Calu3 (cell line): ENCODE measurements around the gene NKAPL. TPM values are rescaled to one million over a fixed set of nuclear protein-coding genes. Genes with fewer than 3 reads are reported as not detected.

Source experiments
- BruUV-seq: library from RNA; stranded (reverse); fragments of 400-500 nt; replicated peaks from 2 replicates; lab custom pipeline; 2021; lab: Mats Ljungman, UMichigan
- CTCF ChIA-PET: fragments of 300-600 bp; sonication (Branson Sonifier 250); formaldehyde crosslinking; loops from one replicate; lab custom pipeline; 2022; ENCODE audit warnings: antibody characterized with exemption; lab: Charles Lee
- DNase-seq: peaks from one replicate; pipeline ENCODE4 v3.0.0; 2022
- H3K27ac Mint-ChIP-seq: one replicate; pipeline ENCODE4 v1.8.0; 2022; ENCODE audit warnings: mixed read lengths; ENCODE audit not compliant: unreplicated experiment
- H3K27me3 Mint-ChIP-seq: one replicate; pipeline ENCODE4 v1.8.0; 2022; ENCODE audit warnings: mixed read lengths; ENCODE audit not compliant: unreplicated experiment
- H3K36me3 Mint-ChIP-seq: one replicate; pipeline ENCODE4 v1.8.0; 2022; ENCODE audit warnings: mild to moderate bottlenecking, moderate library complexity, mixed read lengths; ENCODE audit not compliant: insufficient read depth, unreplicated experiment
- H3K4me1 Mint-ChIP-seq: one replicate; pipeline ENCODE4 v1.8.0; 2022; ENCODE audit warnings: mild to moderate bottlenecking, low read depth, mixed read lengths; ENCODE audit not compliant: unreplicated experiment
- H3K4me3 Mint-ChIP-seq: one replicate; pipeline ENCODE4 v1.8.0; 2022; ENCODE audit warnings: mild to moderate bottlenecking, low read depth, moderate library complexity, mixed read lengths; ENCODE audit not compliant: unreplicated experiment
- H3K9me3 Mint-ChIP-seq: one replicate; pipeline ENCODE4 v1.8.0; 2022; ENCODE audit warnings: low read depth, mixed read lengths; ENCODE audit not compliant: unreplicated experiment
- CTCF ChIP-seq: fragments of 200-600 bp; IDR thresholded peaks from one replicate; pipeline ENCODE4 v1.8.0; 2022; ENCODE audit warnings: antibody characterized with exemption; ENCODE audit not compliant: unreplicated experiment
- intact Hi-C: fragments of 100-400 bp; cut with micrococcal nuclease; formaldehyde crosslinking; loops from one replicate; pipeline ENCODE4 v1.10.0; 2022; ENCODE audit not compliant: unreplicated experiment
- total RNA-seq: library from RNA; stranded (reverse); gene quantifications from 2 replicates; pipeline ENCODE4 v1.2.3, GENCODE V29; 2022

NKAPL gene
- total RNA-seq, 1 experiment from 2014 or later: not detected

GRCh38 chr6:28254121-28254519 lies 5.0 kb upstream of the NKAPL start:
- Mint-ChIP-seq H3K9me3 (peaks cover 4% of the 10 kb centered on the region), H3K27ac (no peak overlapping the region), H3K36me3 (peaks cover 16% of the 10 kb centered on the region), H3K4me3 (no peak overlapping the region), H3K27me3 (no peaks in the 10 kb centered on the region), H3K4me1 (peaks cover 10% of the 10 kb centered on the region)
- BruUV-seq: no TSS peak
- intact Hi-C loops: loop anchor here (10.0 kb wide), 1 partner anchor 331 kb away; a partner anchor contains a TSS
- no peak for DNase-seq
- CTCF ChIA-PET: interaction anchor here (1.3 to 2.4 kb wide), 2 partner anchors 13 to 102 kb away, joined by 3 to 22 read pairs; partner anchors contain the start of gene ZSCAN26
- TF ChIP-seq CTCF: no peak

GRCh38 chr6:28257042-28257441 lies 2.1 kb upstream of the NKAPL start:
- DNase-seq: no peak
- peaks cover 29% of the 10 kb centered on the region for H3K27me3 Mint-ChIP-seq
- intact Hi-C loops: loop anchor here (10.0 kb wide), 1 partner anchor 328 kb away; a partner anchor contains a TSS
- peaks cover 4% of the 10 kb centered on the region for H3K9me3 Mint-ChIP-seq
- H3K27ac Mint-ChIP-seq: no peak overlapping the region
- H3K36me3 Mint-ChIP-seq: peaks cover 2% of the 10 kb centered on the region
- no peak for TF ChIP-seq CTCF
- CTCF ChIA-PET: no interaction called here
- peaks cover 10% of the 10 kb centered on the region for H3K4me1 Mint-ChIP-seq
- BruUV-seq: no TSS peak
- H3K4me3 Mint-ChIP-seq: no peak overlapping the region

- no peak for DNase-seq
- H3K36me3 Mint-ChIP-seq: no peaks in the 10 kb centered on the region
- H3K27ac Mint-ChIP-seq: no peak overlapping the region
- CTCF ChIA-PET: no interaction called here
- H3K4me1 Mint-ChIP-seq: no peaks in the 10 kb centered on the region
- intact Hi-C loops: no loop called here
- H3K27me3 Mint-ChIP-seq: peaks cover 30% of the 10 kb centered on the region
- no peak overlapping the region for H3K4me3 Mint-ChIP-seq
- no peak for TF ChIP-seq CTCF
- BruUV-seq: no TSS peak
- no peaks in the 10 kb centered on the region for H3K9me3 Mint-ChIP-seq
These were observed 4.8 kb downstream of the NKAPL start for GRCh38 chr6:28263922-28264321.

- no TSS peak for BruUV-seq
- CTCF ChIA-PET: no interaction called here
- no peak overlapping the region for H3K4me3 Mint-ChIP-seq
- no peaks in the 10 kb centered on the region for H3K9me3 Mint-ChIP-seq
- no peak for DNase-seq
- TF ChIP-seq CTCF: no peak
- H3K27ac Mint-ChIP-seq: no peak overlapping the region
- intact Hi-C loops: no loop called here
- H3K4me1 Mint-ChIP-seq: no peaks in the 10 kb centered on the region
- no peaks in the 10 kb centered on the region for H3K36me3 Mint-ChIP-seq
- H3K27me3 Mint-ChIP-seq: peaks cover 22% of the 10 kb centered on the region
These were observed 5.8 kb downstream of the NKAPL start for GRCh38 chr6:28264834-28265401.
